Measurements from ENCODE around the gene MYO3A.

GRCh38 chr10:25912866-25913265 lies 21.2 kb upstream of the MYO3A start:
- TF ChIP-seq POLR2A (IDR thresholded peaks at IDR 0.05; ENCODE audit: borderline replicate concordance, extremely low read depth, insufficient read depth, insufficient read length) (no peak), EZH2phosphoT487 (IDR thresholded peaks at IDR 0.05; ENCODE audit: borderline replicate concordance) (no peak), RAD21 (IDR thresholded peaks at IDR 0.05; ENCODE audit: low read depth) (no peak), REST (IDR thresholded peaks at IDR 0.05; ENCODE audit: low read depth) (no peak), MAX (IDR thresholded peaks at IDR 0.05) (no peak), CTCF (IDR thresholded peaks at IDR 0.05 in 2 of 3, conservative IDR thresholded peaks at IDR 0.05 in 1 of 3; ENCODE audit: borderline replicate concordance in 1 of 3, insufficient read depth in 1 of 3, low read depth in 2 of 3, low read length in 2 of 3) (no peak), ZFX (IDR thresholded peaks at IDR 0.05) (no peak), SP1 (IDR thresholded peaks at IDR 0.05; ENCODE audit: low read depth) (no peak), ATF3 (IDR thresholded peaks at IDR 0.05) (no peak), JUND (IDR thresholded peaks at IDR 0.05) (no peak), POLR2AphosphoS5 (IDR thresholded peaks at IDR 0.05; ENCODE audit: low read depth, low read length) (no peak)

Measured in HCT116 (cell line).